ENCODE measurements around the gene SLC45A2. TPM values are rescaled to one million over a fixed set of nuclear protein-coding genes. Genes with fewer than 3 reads are reported as not detected.
"Not testable (repeated sequence)": the region's sequence is repeated elsewhere in the genome, so short reads cannot be mapped to it uniquely, and the experiment has no call there.

The SLC45A2 gene
- total RNA-seq, 1 donor from 2014 or later: not detected

DNA sequence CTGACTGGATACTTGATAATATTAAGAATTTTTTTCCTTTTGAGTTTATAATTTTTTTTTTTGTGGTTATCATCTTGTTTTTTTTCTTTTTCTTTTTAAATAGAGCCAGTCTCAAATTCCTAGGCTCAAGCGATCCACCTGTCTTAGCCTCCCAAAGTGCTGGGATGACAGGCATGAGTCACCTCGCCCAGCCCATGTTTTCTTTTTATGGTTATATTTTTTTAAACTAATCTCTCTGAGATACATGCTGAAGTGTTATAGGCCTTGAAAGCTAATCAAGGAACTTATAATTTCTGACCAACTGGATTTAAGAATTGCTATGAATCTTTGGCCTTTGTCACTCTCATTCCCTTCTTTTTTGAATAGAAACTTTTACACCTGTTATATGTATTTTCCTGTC is 30.1 kb upstream of the SLC45A2 start:
- TF ChIP-seq, protein P1, sequence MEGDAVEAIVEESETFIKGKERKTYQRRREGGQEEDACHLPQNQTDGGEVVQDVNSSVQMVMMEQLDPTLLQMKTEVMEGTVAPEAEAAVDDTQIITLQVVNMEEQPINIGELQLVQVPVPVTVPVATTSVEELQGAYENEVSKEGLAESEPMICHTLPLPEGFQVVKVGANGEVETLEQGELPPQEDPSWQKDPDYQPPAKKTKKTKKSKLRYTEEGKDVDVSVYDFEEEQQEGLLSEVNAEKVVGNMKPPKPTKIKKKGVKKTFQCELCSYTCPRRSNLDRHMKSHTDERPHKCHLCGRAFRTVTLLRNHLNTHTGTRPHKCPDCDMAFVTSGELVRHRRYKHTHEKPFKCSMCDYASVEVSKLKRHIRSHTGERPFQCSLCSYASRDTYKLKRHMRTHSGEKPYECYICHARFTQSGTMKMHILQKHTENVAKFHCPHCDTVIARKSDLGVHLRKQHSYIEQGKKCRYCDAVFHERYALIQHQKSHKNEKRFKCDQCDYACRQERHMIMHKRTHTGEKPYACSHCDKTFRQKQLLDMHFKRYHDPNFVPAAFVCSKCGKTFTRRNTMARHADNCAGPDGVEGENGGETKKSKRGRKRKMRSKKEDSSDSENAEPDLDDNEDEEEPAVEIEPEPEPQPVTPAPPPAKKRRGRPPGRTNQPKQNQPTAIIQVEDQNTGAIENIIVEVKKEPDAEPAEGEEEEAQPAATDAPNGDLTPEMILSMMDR (conservative IDR thresholded peaks at IDR 0.05; ENCODE audit: low read depth, low read length): no peak

DNA sequence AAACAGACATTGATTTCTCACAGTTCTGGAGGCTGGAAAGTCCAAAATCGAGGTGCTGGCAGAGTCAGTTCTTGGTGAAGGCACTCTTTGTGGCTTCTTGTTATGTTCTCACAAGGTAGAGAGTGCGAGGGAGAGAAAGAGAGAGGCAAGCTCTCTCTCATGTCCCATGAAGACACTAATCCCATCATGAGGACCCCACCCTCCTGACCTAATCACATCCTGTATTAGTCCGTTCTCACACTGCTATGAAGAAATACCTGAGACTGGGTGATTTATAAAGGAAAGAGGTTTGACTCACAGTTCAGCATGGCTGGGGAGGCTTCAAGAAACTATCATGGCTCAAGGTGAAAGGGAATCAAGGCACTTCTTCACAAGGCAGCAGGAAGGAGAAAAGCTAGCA is 29.1 kb upstream of the SLC45A2 start:
- DNase-seq (ENCODE audit: low read depth): no peak
- TF ChIP-seq, protein P1 (conservative IDR thresholded peaks at IDR 0.05; ENCODE audit: low read depth, low read length): no peak
- no peak overlapping the region for H3K4me3 ChIP-seq (ENCODE audit: low read depth, low read length)

More for the DNA sequence above, 30.1 kb upstream of the SLC45A2 start:
- H3K4me3 ChIP-seq (ENCODE audit: low read depth, low read length): no peak overlapping the region
- no peak for DNase-seq (ENCODE audit: low read depth)

DNA sequence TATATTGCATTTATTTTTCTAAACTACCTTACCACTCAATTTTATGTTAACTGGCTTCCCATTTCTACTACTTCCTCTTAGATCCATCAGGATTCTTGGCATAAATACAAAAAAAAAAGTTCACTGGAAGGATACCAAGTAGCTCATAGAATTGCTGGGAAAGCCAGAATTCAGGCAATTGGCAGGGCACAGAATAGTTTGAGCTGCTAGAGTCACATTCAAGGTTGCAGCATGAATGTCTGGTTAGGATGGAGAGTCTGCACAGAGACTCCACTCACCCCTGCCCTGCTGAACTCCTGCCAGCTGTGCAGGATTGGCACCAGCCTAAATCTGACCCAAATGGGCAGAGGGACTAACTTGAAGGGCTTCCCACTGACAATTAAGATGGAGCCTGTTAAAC is 28.3 kb upstream of the SLC45A2 start:
- H3K4me3 ChIP-seq (ENCODE audit: low read depth, low read length): no peak overlapping the region
- no peak for DNase-seq (ENCODE audit: low read depth)
- TF ChIP-seq, protein P1 (conservative IDR thresholded peaks at IDR 0.05; ENCODE audit: low read depth, low read length): no peak

DNA sequence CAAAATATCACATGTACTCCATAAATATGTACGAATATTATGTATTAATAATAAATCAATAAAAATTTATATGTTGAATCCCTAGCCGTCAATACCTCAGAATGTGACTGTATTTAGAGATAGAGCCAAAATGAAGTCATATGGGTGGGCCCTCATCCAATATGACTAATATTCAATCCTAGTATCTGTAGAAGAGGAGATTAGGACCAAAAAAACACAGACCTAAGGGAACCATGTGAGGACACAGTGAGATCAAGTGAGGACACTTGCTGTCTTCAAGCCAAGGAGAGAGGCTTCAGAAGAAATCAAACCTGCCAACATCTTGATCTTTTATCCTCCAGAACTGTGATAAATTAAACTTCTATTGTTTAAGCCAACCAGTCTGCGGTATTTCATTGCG is 27.0 kb upstream of the SLC45A2 start:
- TF ChIP-seq, protein P1 (conservative IDR thresholded peaks at IDR 0.05; ENCODE audit: low read depth, low read length): no peak
- H3K4me3 ChIP-seq (ENCODE audit: low read depth, low read length): no peak overlapping the region

DNA sequence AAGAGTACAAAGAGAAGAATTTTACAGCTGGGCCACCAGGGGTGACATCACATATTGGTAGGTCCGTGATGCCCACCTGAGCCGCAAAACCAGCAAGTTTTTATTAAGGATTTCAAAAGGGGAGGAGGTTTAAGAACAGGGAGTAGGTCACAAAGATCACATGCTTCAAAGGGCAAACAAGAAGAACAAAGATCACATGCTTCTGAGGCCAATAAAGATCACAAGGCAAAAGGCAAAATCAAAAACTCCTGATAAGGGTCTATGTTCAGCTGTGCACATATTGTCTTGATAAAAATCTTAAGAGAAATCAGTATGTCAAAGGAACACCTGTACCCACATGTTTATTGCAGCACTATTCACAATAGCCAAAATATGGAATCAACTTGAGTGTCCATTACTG is 25.7 kb upstream of the SLC45A2 start:
- not testable (repeated sequence) for DNase-seq (ENCODE audit: low read depth); H3K4me3 ChIP-seq (ENCODE audit: low read depth, low read length)

More for the DNA sequence above, 27.0 kb upstream of the SLC45A2 start:
- no peak for DNase-seq (ENCODE audit: low read depth)

DNA sequence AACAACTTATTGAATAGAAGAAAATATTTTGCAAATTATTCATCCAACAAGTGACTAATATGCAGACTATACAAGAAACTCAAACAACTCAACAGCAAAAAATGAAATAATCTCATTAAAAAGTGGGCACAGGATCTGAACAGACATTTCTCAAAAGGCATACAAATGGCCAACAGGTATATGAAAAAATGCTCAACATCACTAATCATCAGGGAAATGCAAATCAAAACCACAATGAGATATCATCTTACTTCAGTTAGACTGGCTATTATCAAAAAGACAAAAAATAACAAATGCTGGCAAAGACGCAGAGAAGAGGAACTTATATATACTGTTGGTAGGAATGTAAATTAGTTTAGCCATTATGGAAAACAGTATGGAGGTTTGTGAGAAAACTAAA is 25.1 kb upstream of the SLC45A2 start:
- H3K4me3 ChIP-seq (ENCODE audit: low read depth, low read length): no peak overlapping the region
- DNase-seq (ENCODE audit: low read depth): no peak
- TF ChIP-seq, protein P1 (conservative IDR thresholded peaks at IDR 0.05; ENCODE audit: low read depth, low read length): no peak

DNA sequence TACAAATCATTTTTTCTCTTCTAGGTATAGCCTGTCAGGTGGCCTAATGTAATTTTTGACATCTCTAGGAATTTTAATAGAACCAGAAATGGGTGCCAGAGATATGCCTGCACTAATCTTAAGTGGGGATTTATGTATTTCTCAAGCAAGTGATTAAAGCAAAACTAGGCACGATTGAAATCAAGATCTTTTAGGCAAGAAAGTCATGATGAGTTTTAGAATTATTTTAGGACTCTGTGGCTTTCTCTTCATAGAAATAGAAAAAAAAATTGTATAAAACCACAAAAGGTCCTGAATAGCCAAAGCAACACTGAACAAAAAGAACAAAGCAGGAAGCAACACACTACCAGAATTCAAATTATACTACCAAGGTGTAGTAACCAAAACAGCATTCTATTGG is 24.3 kb upstream of the SLC45A2 start:
- TF ChIP-seq, protein P1 (conservative IDR thresholded peaks at IDR 0.05; ENCODE audit: low read depth, low read length): no peak
- no peak for DNase-seq (ENCODE audit: low read depth)
- peak overlapping the region; percentile 82 for H3K4me3 ChIP-seq (ENCODE audit: low read depth, low read length)
